NT2/D1 (cell line): ENCODE data around the gene ANO1.

Experiments
- DNase-seq: peaks from one replicate; pipeline ENCODE4 v3.0.0-alpha.2; 2011; ENCODE audit warnings: low read depth, low spot score
- H3K27me3 ChIP-seq: 2 replicates; pipeline ENCODE4 v1.6.0; 2011; ENCODE audit warnings: mild to moderate bottlenecking; ENCODE audit not compliant: insufficient read length, insufficient read depth
- H3K36me3 ChIP-seq: 2 replicates; pipeline ENCODE4 v1.6.1; 2011; ENCODE audit warnings: mild to moderate bottlenecking, low read length, mixed read lengths; ENCODE audit not compliant: insufficient read depth, insufficient read length
- H3K4me1 ChIP-seq: 2 replicates; pipeline ENCODE4 v1.5.1; 2011; ENCODE audit not compliant: insufficient read depth, insufficient read length
- H3K4me3 ChIP-seq: 2 replicates; pipeline ENCODE4 v1.5.1; 2011; ENCODE audit warnings: low read depth; ENCODE audit not compliant: insufficient read length
- H3K9ac ChIP-seq: 2 replicates; pipeline ENCODE4 v1.6.0; 2011; ENCODE audit warnings: low read depth; ENCODE audit not compliant: insufficient read length
- H3K9me3 ChIP-seq: 2 replicates; pipeline ENCODE4 v1.5.1; 2011; ENCODE audit warnings: mild to moderate bottlenecking, low read length; ENCODE audit not compliant: insufficient read depth
- SUZ12 ChIP-seq: IDR thresholded peaks from 2 replicates; pipeline ENCODE4 v1.6.1; 2011; ENCODE audit not compliant: insufficient read length, insufficient read depth; ENCODE audit errors: extremely low read depth
- YY1 ChIP-seq: IDR thresholded peaks from 2 replicates; pipeline ENCODE4 v1.6.1; 2011; ENCODE audit not compliant: insufficient read length, insufficient read depth
- ZNF274 ChIP-seq: IDR thresholded peaks from 2 replicates; pipeline ENCODE4 v1.6.1; 2011; ENCODE audit warnings: mild to moderate bottlenecking, low read depth, low read length

The ANO1 gene

GRCh38 chr11:70159627-70160570, 81.8 kb downstream of the ANO1 start:
- Histone ChIP-seq H3K4me1 (peaks cover 5% of the 10 kb centered on the region), H3K9me3 (no peaks in the 10 kb centered on the region), H3K9ac (no peak overlapping the region), H3K4me3 (no peak overlapping the region), H3K27me3 (no peaks in the 10 kb centered on the region), H3K36me3 (no peaks in the 10 kb centered on the region)
- no peak for DNase-seq
- TF ChIP-seq ZNF274 (no peak), SUZ12 (no peak), YY1 (no peak)

GRCh38 chr11:70161043-70161625, 83.0 kb downstream of the ANO1 start:
- TF ChIP-seq SUZ12 (no peak), ZNF274 (no peak)
- DNase-seq: no peak
- Histone ChIP-seq H3K4me1 (peaks cover 6% of the 10 kb centered on the region), H3K9ac (no peak overlapping the region), H3K9me3 (no peaks in the 10 kb centered on the region), H3K4me3 (no peak overlapping the region), H3K36me3 (no peaks in the 10 kb centered on the region), H3K27me3 (no peaks in the 10 kb centered on the region)

GRCh38 chr11:70164705-70165104, 86.6 kb downstream of the ANO1 start:
- Histone ChIP-seq H3K27me3 (no peaks in the 10 kb centered on the region), H3K4me1 (peaks cover 7% of the 10 kb centered on the region), H3K9ac (no peak overlapping the region), H3K4me3 (no peak overlapping the region), H3K9me3 (no peaks in the 10 kb centered on the region), H3K36me3 (no peaks in the 10 kb centered on the region)
- no peak for DNase-seq
- TF ChIP-seq YY1: no peak

GRCh38 chr11:70167120-70167519, 89.0 kb downstream of the ANO1 start:
- Histone ChIP-seq H3K9ac (no peak overlapping the region), H3K4me1 (peaks cover 7% of the 10 kb centered on the region), H3K4me3 (no peak overlapping the region), H3K9me3 (no peaks in the 10 kb centered on the region), H3K27me3 (no peaks in the 10 kb centered on the region), H3K36me3 (no peaks in the 10 kb centered on the region)
- DNase-seq: no peak
- TF ChIP-seq SUZ12: no peak

- H3K4me3 ChIP-seq: no peak overlapping the region
- TF ChIP-seq ZNF274 (no peak), SUZ12 (no peak), YY1 (no peak)
- peaks cover 7% of the 10 kb centered on the region for H3K4me1 ChIP-seq
- H3K9ac ChIP-seq: no peak overlapping the region
- no peaks in the 10 kb centered on the region for H3K36me3 ChIP-seq
- no peaks in the 10 kb centered on the region for H3K9me3 ChIP-seq
- H3K27me3 ChIP-seq: no peaks in the 10 kb centered on the region
- DNase-seq: no peak
Observed at GRCh38 chr11:70167723-70168404, 89.7 kb downstream of the ANO1 start.

GRCh38 chr11:70168405-70168754, 90.3 kb downstream of the ANO1 start:
- peaks cover 7% of the 10 kb centered on the region for H3K4me1 ChIP-seq
- TF ChIP-seq SUZ12 (no peak), YY1 (no peak), ZNF274 (no peak)

GRCh38 chr11:70169127-70169526, 91.0 kb downstream of the ANO1 start:
- H3K27me3 ChIP-seq: no peaks in the 10 kb centered on the region
- no peak for DNase-seq
- peaks cover 7% of the 10 kb centered on the region for H3K4me1 ChIP-seq

More at GRCh38 chr11:70168405-70168754, 90.3 kb downstream of the ANO1 start:
- H3K9ac ChIP-seq: no peak overlapping the region
- no peak overlapping the region for H3K4me3 ChIP-seq
- H3K9me3 ChIP-seq: no peaks in the 10 kb centered on the region
- no peaks in the 10 kb centered on the region for H3K36me3 ChIP-seq
- H3K27me3 ChIP-seq: no peaks in the 10 kb centered on the region
- no peak for DNase-seq

More at GRCh38 chr11:70169127-70169526, 91.0 kb downstream of the ANO1 start:
- Histone ChIP-seq H3K9me3 (no peaks in the 10 kb centered on the region), H3K9ac (no peak overlapping the region), H3K36me3 (no peaks in the 10 kb centered on the region), H3K4me3 (no peak overlapping the region)
- TF ChIP-seq YY1 (no peak), SUZ12 (no peak), ZNF274 (no peak)
